ENCODE data around the gene GSK3A.

GSK3A gene

GRCh38 chr19:42254089-42254849 is 11.9 kb upstream of the GSK3A start:
- Histone ChIP-seq H3K27ac (ENCODE audit: poor library complexity, severe bottlenecking) (peak overlapping the region; percentile 96), H3K4me1 (ENCODE audit: insufficient read depth, poor library complexity, severe bottlenecking) (peaks cover 7% of the 10 kb centered on the region)

GRCh38 chr19:42253245-42254088 is 11.1 kb upstream of the GSK3A start:
- Histone ChIP-seq H3K27ac (ENCODE audit: poor library complexity, severe bottlenecking) (peak overlapping the region; percentile 96), H3K36me3 (ENCODE audit: low read depth) (peaks cover 28% of the 10 kb centered on the region), H3K9me3 (ENCODE audit: severe bottlenecking) (no peaks in the 10 kb centered on the region), H3K4me1 (ENCODE audit: insufficient read depth, poor library complexity, severe bottlenecking) (peaks cover 7% of the 10 kb centered on the region), H3K4me3 (ENCODE audit: severe bottlenecking) (peak overlapping the region; percentile 79), H3K27me3 (ENCODE audit: insufficient read depth, poor library complexity, severe bottlenecking) (no peaks in the 10 kb centered on the region)
- TF ChIP-seq CTCF (IDR thresholded peaks at IDR 0.05; ENCODE audit: poor library complexity, severe bottlenecking), result no peak
- ATAC-seq (ENCODE audit: low read depth), result peak; percentile 35
- no peak for DNase-seq (ENCODE audit: low spot score)

More at GRCh38 chr19:42254089-42254849, 11.9 kb upstream of the GSK3A start:
- Histone ChIP-seq H3K27me3 (ENCODE audit: insufficient read depth, poor library complexity, severe bottlenecking) (no peaks in the 10 kb centered on the region), H3K36me3 (ENCODE audit: low read depth) (peaks cover 20% of the 10 kb centered on the region), H3K9me3 (ENCODE audit: severe bottlenecking) (no peaks in the 10 kb centered on the region), H3K4me3 (ENCODE audit: severe bottlenecking) (peak overlapping the region; percentile 79)
- ATAC-seq (ENCODE audit: low read depth) (no peak), DNase-seq (ENCODE audit: low spot score) (no peak)
- TF ChIP-seq CTCF (IDR thresholded peaks at IDR 0.05; ENCODE audit: poor library complexity, severe bottlenecking), result no peak

GRCh38 chr19:42252365-42253244 is 10.2 kb upstream of the GSK3A start:
- H3K4me1 ChIP-seq (ENCODE audit: insufficient read depth, poor library complexity, severe bottlenecking), result peaks cover 7% of the 10 kb centered on the region
- peak overlapping the region; percentile 79 for H3K4me3 ChIP-seq (ENCODE audit: severe bottlenecking)
- DNase-seq (ENCODE audit: low spot score), result no peak
- peak; percentile 5; the same call in 1 of the 3 replicates for ATAC-seq (ENCODE audit: low read depth)
- peak overlapping the region; percentile 96 for H3K27ac ChIP-seq (ENCODE audit: poor library complexity, severe bottlenecking)
- TF ChIP-seq CTCF (IDR thresholded peaks at IDR 0.05; ENCODE audit: poor library complexity, severe bottlenecking), result no peak
- no peaks in the 10 kb centered on the region for H3K9me3 ChIP-seq (ENCODE audit: severe bottlenecking)
- peaks cover 31% of the 10 kb centered on the region for H3K36me3 ChIP-seq (ENCODE audit: low read depth)
- no peaks in the 10 kb centered on the region for H3K27me3 ChIP-seq (ENCODE audit: insufficient read depth, poor library complexity, severe bottlenecking)

- DNase-seq (ENCODE audit: low spot score) (no peak), ATAC-seq (ENCODE audit: low read depth) (peak; percentile 15; the same call in 1 of the 3 replicates)
- H3K4me1 ChIP-seq (ENCODE audit: insufficient read depth, poor library complexity, severe bottlenecking), result peaks cover 7% of the 10 kb centered on the region
- H3K4me3 ChIP-seq (ENCODE audit: severe bottlenecking), result peak overlapping the region; percentile 79
- no peaks in the 10 kb centered on the region for H3K9me3 ChIP-seq (ENCODE audit: severe bottlenecking)
- TF ChIP-seq CTCF (IDR thresholded peaks at IDR 0.05; ENCODE audit: poor library complexity, severe bottlenecking), result no peak
- H3K27ac ChIP-seq (ENCODE audit: poor library complexity, severe bottlenecking), result peak overlapping the region; percentile 96
- no peaks in the 10 kb centered on the region for H3K27me3 ChIP-seq (ENCODE audit: insufficient read depth, poor library complexity, severe bottlenecking)
- peaks cover 34% of the 10 kb centered on the region for H3K36me3 ChIP-seq (ENCODE audit: low read depth)
Observed at GRCh38 chr19:42251572-42252358, 9.4 kb upstream of the GSK3A start.

All from RWPE2 (cell line).